Naive thymus-derived CD4-positive, alpha-beta T cell (primary cell): Measurements from ENCODE around the gene ACTR3. TPM values are rescaled to one million over a fixed set of nuclear protein-coding genes. Genes with fewer than 3 reads are reported as not detected.

ENCODE experiments used
- ATAC-seq: fragments of 150-1000 bp; cut with Tn5 transposase; 2 replicates; pipeline ENCODE4 v1.10.0; 2021; ENCODE audit warnings: mild to moderate bottlenecking, moderate library complexity
- CTCF ChIA-PET: fragments of 350-600 bp; sonication (Branson Sonifier 250); formaldehyde crosslinking; loops from one replicate; lab custom pipeline; 2021; ENCODE audit warnings: antibody characterized with exemption; lab: Charles Lee
- POLR2A ChIA-PET: fragments of 350-600 bp; sonication (Branson Sonifier 250); formaldehyde crosslinking; loops from one replicate; lab custom pipeline; 2021; ENCODE audit warnings: antibody characterized with exemption, inconsistent platforms; lab: Charles Lee
- DNase-seq, 9 donors: peaks; one replicate each; pipeline versions ENCODE4 v3.0.0 to v3.0.0-alpha.2; 2020 to 2022; ENCODE audit warnings: mixed read lengths in 1 of 9
- H3K27ac ChIP-seq: one replicate; pipeline ENCODE4 v1.7.0; 2013; ENCODE audit warnings: mild to moderate bottlenecking, low read depth, low read length, moderate library complexity
- H3K27me3 ChIP-seq, 2 donors: one replicate each; pipeline ENCODE4 v1.7.0; 2013; ENCODE audit warnings: low read length in 2 of 2, mild to moderate bottlenecking in 2 of 2, moderate library complexity in 2 of 2; ENCODE audit not compliant: control insufficient read depth in 2 of 2, insufficient read depth in 2 of 2
- H3K36me3 ChIP-seq, 3 experiments: 1 replicate in 2 of 3; 2 replicates in 1 of 3; pipeline ENCODE4 v1.7.0; 2013; ENCODE audit warnings: low read length in 3 of 3, mild to moderate bottlenecking in 3 of 3, moderate library complexity in 1 of 3; ENCODE audit not compliant: insufficient read depth in 3 of 3, control insufficient read depth in 2 of 3
- H3K4me1 ChIP-seq, 2 donors: one replicate each; pipeline ENCODE4 v1.7.0; 2013; ENCODE audit warnings: low read length in 2 of 2, mild to moderate bottlenecking in 2 of 2, moderate library complexity in 1 of 2; ENCODE audit not compliant: control insufficient read depth in 2 of 2, insufficient read depth in 2 of 2
- H3K4me3 ChIP-seq: 2 replicates; pipeline ENCODE4 v1.7.0; 2013; ENCODE audit warnings: mild to moderate bottlenecking, low read length
- H3K9me3 ChIP-seq, 3 experiments: 1 replicate in 2 of 3; 2 replicates in 1 of 3; pipeline ENCODE4 v1.7.0; 2013; ENCODE audit warnings: low read length in 3 of 3; ENCODE audit not compliant: control insufficient read depth in 2 of 3
- H3K27ac Mint-ChIP-seq, 9 donors: one replicate each; pipeline ENCODE4 v1.8.0; 2020 to 2022; ENCODE audit warnings: mixed read lengths in 9 of 9, mild to moderate bottlenecking in 8 of 9, moderate library complexity in 5 of 9, inconsistent platforms in 2 of 9
- H3K27me3 Mint-ChIP-seq, 5 donors: one replicate each; pipeline ENCODE4 v1.8.0; 2021 to 2022; ENCODE audit warnings: mixed read lengths in 5 of 5, mild to moderate bottlenecking in 1 of 5
- H3K36me3 Mint-ChIP-seq, 5 donors: one replicate each; pipeline ENCODE4 v1.8.0; 2020 to 2022; ENCODE audit warnings: mixed read lengths in 5 of 5, mild to moderate bottlenecking in 3 of 5, inconsistent platforms in 1 of 5
- H3K4me1 Mint-ChIP-seq, 7 donors: one replicate each; pipeline ENCODE4 v1.8.0; 2020 to 2022; ENCODE audit warnings: mixed read lengths in 7 of 7, mild to moderate bottlenecking in 3 of 7, inconsistent platforms in 1 of 7
- H3K4me3 Mint-ChIP-seq, 10 donors: one replicate each; pipeline ENCODE4 v1.8.0; 2020 to 2022; ENCODE audit warnings: mild to moderate bottlenecking in 10 of 10, mixed read lengths in 10 of 10, moderate library complexity in 6 of 10, inconsistent platforms in 2 of 10
- H3K9me3 Mint-ChIP-seq, 11 donors: one replicate each; pipeline ENCODE4 v1.8.0; 2020 to 2022; ENCODE audit warnings: mixed read lengths in 11 of 11, mild to moderate bottlenecking in 4 of 11, inconsistent platforms in 1 of 11, moderate library complexity in 1 of 11
- intact Hi-C, 2 donors: fragments of 100-400 bp; cut with micrococcal nuclease; formaldehyde crosslinking; loops; one replicate each; pipeline ENCODE4 v1.15.1; 2023
- polyA plus RNA-seq, 2 donors: library from polyadenylated mRNA; unstranded; fragments of 300-500 nt; fragmentation: Illumina TruSeq; gene quantifications; one replicate each; pipeline ENCODE4 v1.2.3, GENCODE V29; 2021
- total RNA-seq, 6 experiments: library from RNA in 5 of 6; stranded (reverse) in 5 of 6; gene quantifications; 1 replicate in 5 of 6; 2 replicates in 1 of 6; pipeline ENCODE4 v1.2.3 and lab custom pipeline; 2021 to 2026

ACTR3 gene
- total and polyA plus RNA-seq, 7 experiments from 2014 or later = 172 to 612 (median 295) TPM

DNA sequence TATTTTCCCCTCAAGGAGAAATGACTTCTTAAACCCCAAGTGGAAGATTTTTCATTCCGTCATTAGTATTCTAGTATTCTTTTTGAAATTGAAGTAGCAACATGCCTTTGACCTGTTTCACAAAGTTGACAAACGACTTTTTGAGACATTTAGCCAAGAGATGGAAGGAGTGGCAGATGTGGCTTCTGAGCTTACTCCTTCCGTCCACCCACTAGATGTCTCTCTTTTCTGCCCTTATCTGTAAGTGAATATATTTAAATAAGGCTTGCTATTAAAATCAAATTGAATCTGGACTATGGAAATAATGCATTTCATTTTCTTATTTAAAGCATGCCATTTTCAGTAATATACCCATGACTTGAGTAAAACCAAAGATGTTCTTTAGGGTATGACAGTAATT is 74.1 kb downstream of the ACTR3 start:
- Histone ChIP-seq H3K4me3 (no peak overlapping the region), H3K36me3 (peaks cover 0 to 11% (median 3%) of the 10 kb centered on the region in 3 experiments), H3K27ac (no peak overlapping the region), H3K4me1 (no peaks in the 10 kb centered on the region), H3K9me3 (no peaks in the 10 kb centered on the region), H3K27me3 (no peaks in the 10 kb centered on the region)
- ATAC-seq (no peak), DNase-seq (no peak)
- no peaks in the 10 kb centered on the region for H3K27me3 Mint-ChIP-seq
- H3K4me1 Mint-ChIP-seq = peaks cover 0 to 26% (median 8%) of the 10 kb centered on the region in 7 donors
- intact Hi-C loops = no loop called here
- no peak overlapping the region for H3K4me3 Mint-ChIP-seq
- ChIA-PET POLR2A (interaction anchor here (0.7 kb wide), 1 partner anchor 11 kb away, joined by 5 read pairs; no protein-coding TSS in a partner anchor), CTCF (interaction anchor here (0.7 kb wide), 1 partner anchor 66 kb away, joined by 3 read pairs; no protein-coding TSS in a partner anchor)
- peaks cover 0 to 21% (median 4%) of the 10 kb centered on the region in 5 donors for H3K36me3 Mint-ChIP-seq
- H3K9me3 Mint-ChIP-seq = no peaks in the 10 kb centered on the region
- peak overlapping the region in 6 of 9 donors; percentile 4 to 49 (median 22) for H3K27ac Mint-ChIP-seq

DNA sequence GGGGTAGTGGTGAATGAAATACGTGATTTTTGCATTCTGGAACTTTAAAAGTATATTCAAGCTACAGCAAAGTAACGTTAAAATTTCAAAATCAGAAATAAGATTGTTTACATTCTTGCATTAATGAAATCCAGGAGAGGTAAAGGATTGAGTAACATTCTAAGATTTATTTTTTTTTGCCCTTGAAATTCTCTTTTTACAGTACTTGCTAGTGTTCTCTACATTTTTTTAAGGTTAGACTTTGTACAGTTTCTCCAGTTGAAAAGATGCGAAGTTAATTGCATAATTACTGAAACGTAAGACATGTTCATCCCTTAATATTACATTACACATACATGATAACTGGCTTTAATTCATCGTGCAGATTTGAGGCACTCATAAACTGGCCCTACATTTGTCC is 74.5 kb downstream of the ACTR3 start:
- intact Hi-C loops = no loop called here
- peaks cover 0 to 26% (median 8%) of the 10 kb centered on the region in 7 donors for H3K4me1 Mint-ChIP-seq

DNA sequence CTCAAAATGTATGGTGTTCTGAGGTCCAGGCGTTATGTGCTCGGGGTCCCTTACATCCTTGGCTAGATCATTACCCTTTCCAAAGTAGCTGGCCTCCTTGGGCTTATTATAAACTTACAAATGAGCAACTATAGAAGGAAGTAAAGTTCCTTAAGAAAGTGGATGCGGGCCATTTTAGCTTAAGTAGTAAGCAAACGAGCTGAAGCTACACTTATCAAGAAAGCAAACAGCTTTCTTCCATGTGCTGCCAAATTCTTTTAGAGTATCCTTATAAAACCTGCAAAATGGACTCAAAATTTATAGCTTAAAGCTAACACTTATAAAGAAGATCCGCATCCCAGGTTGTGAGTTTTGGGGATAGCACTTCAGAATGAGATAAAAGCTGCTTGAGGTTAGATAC is 75.3 kb downstream of the ACTR3 start:
- peak overlapping the region in 4 of 9 donors; percentile 15 to 77 (median 16) for H3K27ac Mint-ChIP-seq
- Histone ChIP-seq H3K27me3 (no peaks in the 10 kb centered on the region), H3K4me1 (no peaks in the 10 kb centered on the region), H3K36me3 (peaks cover 0 to 6% (median 3%) of the 10 kb centered on the region in 3 experiments), H3K27ac (no peak overlapping the region), H3K4me3 (no peak overlapping the region), H3K9me3 (no peaks in the 10 kb centered on the region)
- H3K4me1 Mint-ChIP-seq = peaks cover 0 to 26% (median 8%) of the 10 kb centered on the region in 7 donors
- H3K4me3 Mint-ChIP-seq = no peak overlapping the region
- no peaks in the 10 kb centered on the region for H3K9me3 Mint-ChIP-seq
- peaks cover 0 to 13% (median 0%) of the 10 kb centered on the region in 5 donors for H3K36me3 Mint-ChIP-seq
- DNase-seq (no peak), ATAC-seq (no peak)
- H3K27me3 Mint-ChIP-seq = no peaks in the 10 kb centered on the region
- intact Hi-C loops = loop anchor here (5.0 kb wide), 2 partner anchors 73 to 208 kb away; partner anchors contain the start of genes ACTR3 (in 1 of the 2) and SLC35F5 (in 1 of the 2)
- POLR2A ChIA-PET = no interaction called here
- CTCF ChIA-PET = interaction anchor here (0.6 to 0.8 kb wide), 2 partner anchors 16 to 72 kb away, joined by 3 read pairs; no protein-coding TSS in a partner anchor

More for the DNA sequence above, 74.5 kb downstream of the ACTR3 start:
- no peak overlapping the region for H3K4me3 ChIP-seq
- Mint-ChIP-seq H3K27ac (peak overlapping the region in 6 of 9 donors; percentile 3 to 19 (median 4)), H3K4me3 (no peak overlapping the region), H3K9me3 (no peaks in the 10 kb centered on the region), H3K36me3 (peaks cover 0 to 18% (median 1%) of the 10 kb centered on the region in 5 donors), H3K27me3 (no peaks in the 10 kb centered on the region)
- ChIA-PET POLR2A (interaction anchor here (0.7 kb wide), 1 partner anchor 11 kb away, joined by 5 read pairs; no protein-coding TSS in a partner anchor), CTCF (interaction anchor here (0.7 kb wide), 1 partner anchor 67 kb away, joined by 3 read pairs; no protein-coding TSS in a partner anchor)
- H3K36me3 ChIP-seq = peaks cover 0 to 8% (median 3%) of the 10 kb centered on the region in 3 experiments
- no peaks in the 10 kb centered on the region for H3K4me1 ChIP-seq
- no peak overlapping the region for H3K27ac ChIP-seq
- H3K9me3 ChIP-seq = no peaks in the 10 kb centered on the region
- no peak for ATAC-seq
- no peaks in the 10 kb centered on the region for H3K27me3 ChIP-seq
- DNase-seq = no peak

DNA sequence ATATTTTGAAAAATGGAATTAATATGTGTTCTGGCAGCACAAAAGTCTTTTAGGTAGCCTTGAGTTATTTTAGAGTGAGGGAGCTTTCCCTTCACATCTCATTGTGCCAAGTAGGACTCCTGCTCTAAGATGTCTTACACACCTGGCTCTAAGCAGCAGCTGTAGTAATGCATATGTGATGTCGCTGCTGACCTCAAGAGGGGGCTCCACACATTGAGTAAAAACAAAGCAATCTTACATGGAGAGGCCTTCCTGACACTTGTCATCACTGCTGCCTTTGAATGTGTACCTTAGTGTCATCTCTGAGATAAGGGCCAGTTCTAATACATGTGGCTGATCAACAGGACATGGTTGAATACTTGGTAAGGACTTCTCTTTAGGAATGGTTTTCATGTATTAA is 75.8 kb downstream of the ACTR3 start:
- ChIA-PET POLR2A (interaction anchor here (0.7 kb wide), 1 partner anchor 23 kb away, joined by 3 read pairs; no protein-coding TSS in a partner anchor), CTCF (interaction anchor here (0.8 kb wide), 1 partner anchor 72 kb away, joined by 3 read pairs; no protein-coding TSS in a partner anchor)
- peak overlapping the region in 7 of 9 donors; percentile 8 to 77 (median 20) for H3K27ac Mint-ChIP-seq
- peaks cover 0 to 4% (median 0%) of the 10 kb centered on the region in 3 experiments for H3K36me3 ChIP-seq
- peaks cover 0 to 13% (median 0%) of the 10 kb centered on the region in 5 donors for H3K36me3 Mint-ChIP-seq
- no peaks in the 10 kb centered on the region for H3K27me3 ChIP-seq
- no peaks in the 10 kb centered on the region for H3K9me3 ChIP-seq
- H3K4me1 Mint-ChIP-seq = peaks cover 0 to 29% (median 11%) of the 10 kb centered on the region in 7 donors
- H3K4me3 ChIP-seq = no peak overlapping the region
- H3K4me1 ChIP-seq = no peaks in the 10 kb centered on the region
- peak; percentile 84 for ATAC-seq
- no peaks in the 10 kb centered on the region for H3K27me3 Mint-ChIP-seq
- no peaks in the 10 kb centered on the region for H3K9me3 Mint-ChIP-seq
- no peak overlapping the region for H3K4me3 Mint-ChIP-seq
- peak in 6 of 9 donors; percentile 27 to 41 (median 34) for DNase-seq
- no peak overlapping the region for H3K27ac ChIP-seq
- intact Hi-C loops = loop anchor here (5.0 kb wide), 2 partner anchors 73 to 208 kb away; partner anchors contain the start of genes ACTR3 (in 1 of the 2) and SLC35F5 (in 1 of the 2)

DNA sequence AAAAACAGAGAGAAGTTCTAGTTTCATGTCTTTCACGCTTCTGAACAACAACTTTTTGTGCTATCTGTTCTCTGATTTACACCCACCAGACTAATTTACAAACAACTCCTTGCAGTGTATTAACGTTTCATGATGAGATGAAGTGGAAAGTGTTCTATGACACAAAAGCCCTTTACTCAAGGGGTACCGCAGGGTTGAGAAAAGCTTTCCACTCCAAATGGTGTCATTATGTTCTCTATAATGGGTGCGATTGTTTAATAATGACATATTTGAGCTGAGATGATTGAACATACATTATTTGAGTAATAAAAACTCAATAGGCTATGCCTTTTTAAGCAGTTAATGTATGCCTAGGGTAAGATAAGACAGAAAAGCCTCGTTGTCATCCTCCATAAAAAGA is 76.3 kb downstream of the ACTR3 start:
- ATAC-seq = no peak
- DNase-seq = no peak
- no peaks in the 10 kb centered on the region for H3K36me3 ChIP-seq
- no peak overlapping the region for H3K4me3 Mint-ChIP-seq
- ChIA-PET CTCF (interaction anchor here (0.8 kb wide), 1 partner anchor 67 kb away, joined by 3 read pairs; no protein-coding TSS in a partner anchor), POLR2A (interaction anchor here (0.7 kb wide), 1 partner anchor 23 kb away, joined by 3 read pairs; no protein-coding TSS in a partner anchor)
- no peak overlapping the region for H3K27ac ChIP-seq
- no peak overlapping the region for H3K4me3 ChIP-seq
- H3K4me1 ChIP-seq = no peaks in the 10 kb centered on the region
- H3K27ac Mint-ChIP-seq = peak overlapping the region in 8 of 9 donors; percentile 8 to 86 (median 26)
- peaks cover 4 to 35% (median 16%) of the 10 kb centered on the region in 7 donors for H3K4me1 Mint-ChIP-seq
- H3K27me3 ChIP-seq = no peaks in the 10 kb centered on the region
- intact Hi-C loops = loop anchor here (5.0 kb wide), 2 partner anchors 74 to 209 kb away; partner anchors contain the start of genes ACTR3 (in 1 of the 2) and SLC35F5 (in 1 of the 2)
- H3K9me3 Mint-ChIP-seq = no peaks in the 10 kb centered on the region
- no peaks in the 10 kb centered on the region for H3K27me3 Mint-ChIP-seq
- no peaks in the 10 kb centered on the region for H3K9me3 ChIP-seq
- peaks cover 0 to 13% (median 3%) of the 10 kb centered on the region in 5 donors for H3K36me3 Mint-ChIP-seq

DNA sequence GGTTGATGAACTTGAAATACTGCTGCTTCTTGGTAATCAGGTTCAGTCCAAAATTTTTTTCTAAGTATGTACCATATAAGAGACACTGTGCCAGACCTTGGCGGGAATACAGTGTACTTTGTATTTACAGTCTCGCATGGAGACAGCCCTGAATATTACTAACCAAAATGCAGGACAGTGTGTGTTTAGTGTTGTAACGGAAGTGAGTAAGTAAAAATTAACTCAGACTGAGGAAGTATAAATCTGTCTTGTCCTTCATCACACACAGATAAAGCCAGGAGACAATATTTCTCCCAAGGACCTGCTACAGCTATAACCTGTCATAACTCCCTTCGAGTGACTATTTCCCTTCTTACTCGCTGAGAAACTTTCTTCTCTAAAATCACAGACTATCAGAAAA is 76.9 kb downstream of the ACTR3 start:
- peaks cover 0 to 13% (median 4%) of the 10 kb centered on the region in 5 donors for H3K36me3 Mint-ChIP-seq
- POLR2A ChIA-PET = no interaction called here
- no peaks in the 10 kb centered on the region for H3K27me3 Mint-ChIP-seq
- DNase-seq (no peak), ATAC-seq (peak; percentile 60)
- H3K4me1 Mint-ChIP-seq = peaks cover 4 to 41% (median 23%) of the 10 kb centered on the region in 7 donors
- H3K9me3 Mint-ChIP-seq = peaks cover 0 to under 1% (median 0%) of the 10 kb centered on the region in 11 donors
- Histone ChIP-seq H3K4me1 (peaks cover 0 to 4% of the 10 kb centered on the region in 2 donors), H3K9me3 (no peaks in the 10 kb centered on the region), H3K36me3 (no peaks in the 10 kb centered on the region), H3K27ac (no peak overlapping the region), H3K4me3 (no peak overlapping the region), H3K27me3 (no peaks in the 10 kb centered on the region)
- CTCF ChIA-PET = interaction anchor here (0.8 kb wide), 1 partner anchor 68 kb away, joined by 3 read pairs; no protein-coding TSS in a partner anchor
- peak overlapping the region in 7 of 9 donors; percentile 4 to 69 (median 32) for H3K27ac Mint-ChIP-seq
- no peak overlapping the region for H3K4me3 Mint-ChIP-seq
- intact Hi-C loops = loop anchor here (5.0 kb wide), 2 partner anchors 75 to 210 kb away; partner anchors contain the start of genes ACTR3 (in 1 of the 2) and SLC35F5 (in 1 of the 2)
